ENCODE data around the gene POU2F1. TPM values are rescaled to one million over a fixed set of nuclear protein-coding genes. Genes with fewer than 3 reads are reported as not detected.

POU2F1 gene
- total and polyA plus RNA-seq, 2 donors (not counting 1 experiment from before 2014, with no cell fraction given), result 5.2 to 48.8 TPM

GRCh38 chr1:167263819-167264464 is 43.3 kb downstream of the POU2F1 start:
- ATAC-seq (ENCODE audit: low read depth), result peak; percentile 67
- Histone ChIP-seq H3K4me3 (ENCODE audit: control extremely low read depth in 1 of 5, extremely low read depth in 1 of 5, insufficient read depth in 1 of 5, low read depth in 2 of 5, low read length in 4 of 5) (no peak overlapping the region), H4K20me1 (ENCODE audit: control insufficient read depth, insufficient read depth, low read length, poor library complexity, severe bottlenecking) (peaks cover 11% of the 10 kb centered on the region), H3K9ac (ENCODE audit: low read length) (no peak overlapping the region), H3K4me2 (replicated peaks; ENCODE audit: low read depth, low read length, poor library complexity, severe bottlenecking) (peak overlapping the region; percentile 32), H3K27me3 (replicated peaks in 1 of 4; ENCODE audit: control extremely low read depth in 1 of 4, control insufficient read depth in 3 of 4, insufficient read depth in 4 of 4, low read length in 3 of 4) (no peaks in the 10 kb centered on the region), H3K9me3 (ENCODE audit: control extremely low read depth in 1 of 3, control insufficient read depth in 2 of 3, insufficient read depth in 1 of 3, low read length in 2 of 3) (no peaks in the 10 kb centered on the region), H2AFZ (ENCODE audit: insufficient read depth, low read depth, low read length, poor library complexity, severe bottlenecking) (peak overlapping the region; percentile 7), H3K36me3 (replicated peaks in 1 of 2; ENCODE audit: control extremely low read depth in 1 of 2, control insufficient read depth in 1 of 2, extremely low read depth in 1 of 2, insufficient read depth in 2 of 2, low read length in 1 of 2) (peaks cover 0 to 2% of the 10 kb centered on the region in 2 experiments), H3K79me2 (ENCODE audit: control insufficient read depth, insufficient read depth, low read length) (peaks cover 94% of the 10 kb centered on the region), H3K4me1 (ENCODE audit: control insufficient read depth in 2 of 2, insufficient read depth in 2 of 2, low read length in 2 of 2) (peaks cover 37% of the 10 kb centered on the region in 2 donors), H3K27ac (ENCODE audit: low read length in 2 of 2) (peak overlapping the region in 1 of 2 donors; percentile 29)
- intact Hi-C loops (cut with micrococcal nuclease), result no loop called here
- Mint-ChIP-seq H3K9me3 (ENCODE audit: insufficient read depth) (no peaks in the 10 kb centered on the region), H3K27ac (no peak overlapping the region), H3K4me1 (peaks cover 25% of the 10 kb centered on the region), H3K27me3 (no peaks in the 10 kb centered on the region), H3K4me3 (no peak overlapping the region)
- POLR2A ChIA-PET, result interaction anchor here (0.7 kb wide), 1 partner anchor 43 kb away, joined by 3 read pairs; no protein-coding TSS in a partner anchor
- CTCF ChIA-PET, result interaction anchor here (1.0 to 12.1 kb wide), 12 partner anchors 16 to 540 kb away, joined by 3 to 188 read pairs (median 6); partner anchors contain the start of gene POU2F1
- TF ChIP-seq CTCF (IDR thresholded peaks at IDR 0.05) (no peak), EZH2 (IDR thresholded peaks at IDR 0.05; ENCODE audit: borderline replicate concordance, insufficient read depth, low read depth, low read length, poor library complexity, severe bottlenecking) (no peak)
- DNase-seq, result peak; percentile 56

- H3K36me3 ChIP-seq (replicated peaks in 1 of 2; ENCODE audit: control extremely low read depth in 1 of 2, control insufficient read depth in 1 of 2, extremely low read depth in 1 of 2, insufficient read depth in 2 of 2, low read length in 1 of 2), result peaks cover 0 to 2% of the 10 kb centered on the region in 2 experiments
- intact Hi-C loops (cut with micrococcal nuclease), result loop anchor here (1.0 to 5.0 kb wide), 3 partner anchors 45 to 134 kb away; partner anchors contain the start of gene POU2F1
- ChIA-PET POLR2A (interaction anchor here (0.6 to 0.9 kb wide), 3 partner anchors 9 to 147 kb away, joined by 3 to 10 read pairs (median 5); no protein-coding TSS in a partner anchor), CTCF (interaction anchor here (0.6 to 12.1 kb wide), 36 partner anchors 8 to 1679 kb away, joined by 3 to 188 read pairs (median 6); partner anchors contain the start of genes CREG1 and POU2F1)
- H4K20me1 ChIP-seq (ENCODE audit: control insufficient read depth, insufficient read depth, low read length, poor library complexity, severe bottlenecking), result peaks cover 18% of the 10 kb centered on the region
- no peak for TF ChIP-seq CTCF (IDR thresholded peaks at IDR 0.05)
- no peak for TF ChIP-seq EZH2 (IDR thresholded peaks at IDR 0.05; ENCODE audit: borderline replicate concordance, insufficient read depth, low read depth, low read length, poor library complexity, severe bottlenecking)
- no peaks in the 10 kb centered on the region for H3K27me3 Mint-ChIP-seq
- no peak for ATAC-seq (ENCODE audit: low read depth)
- H3K9me3 Mint-ChIP-seq (ENCODE audit: insufficient read depth), result no peaks in the 10 kb centered on the region
- no peak overlapping the region for H2AFZ ChIP-seq (ENCODE audit: insufficient read depth, low read depth, low read length, poor library complexity, severe bottlenecking)
- no peaks in the 10 kb centered on the region for H3K9me3 ChIP-seq (ENCODE audit: control extremely low read depth in 1 of 3, control insufficient read depth in 2 of 3, insufficient read depth in 1 of 3, low read length in 2 of 3)
- H3K27me3 ChIP-seq (replicated peaks in 1 of 4; ENCODE audit: control extremely low read depth in 1 of 4, control insufficient read depth in 3 of 4, insufficient read depth in 4 of 4, low read length in 3 of 4), result no peaks in the 10 kb centered on the region
- H3K4me1 ChIP-seq (ENCODE audit: control insufficient read depth in 2 of 2, insufficient read depth in 2 of 2, low read length in 2 of 2), result peaks cover 24 to 25% of the 10 kb centered on the region in 2 donors
- no peak for DNase-seq
- H3K4me1 Mint-ChIP-seq, result peaks cover 16% of the 10 kb centered on the region
- peaks cover 96% of the 10 kb centered on the region for H3K79me2 ChIP-seq (ENCODE audit: control insufficient read depth, insufficient read depth, low read length)
- H3K27ac ChIP-seq (ENCODE audit: low read length in 2 of 2), result no peak overlapping the region
- H3K4me3 ChIP-seq (ENCODE audit: control extremely low read depth in 1 of 5, extremely low read depth in 1 of 5, insufficient read depth in 1 of 5, low read depth in 2 of 5, low read length in 4 of 5), result no peak overlapping the region
- H3K4me3 Mint-ChIP-seq, result no peak overlapping the region
- no peak overlapping the region for H3K27ac Mint-ChIP-seq
- no peak overlapping the region for H3K4me2 ChIP-seq (replicated peaks; ENCODE audit: low read depth, low read length, poor library complexity, severe bottlenecking)
- H3K9ac ChIP-seq (ENCODE audit: low read length), result no peak overlapping the region
Measured at GRCh38 chr1:167266965-167267364, 46.3 kb downstream of the POU2F1 start.
